ENCODE data around the gene CDK19. TPM values are rescaled to one million over a fixed set of nuclear protein-coding genes. Genes with fewer than 3 reads are reported as not detected.

CDK19 gene
- total and polyA plus RNA-seq, 10 of the 15 experiments (the other 5 are each of a cell fraction or from before 2014, with no cell fraction given): 4.6 to 21.4 (median 12.4) TPM

DNA sequence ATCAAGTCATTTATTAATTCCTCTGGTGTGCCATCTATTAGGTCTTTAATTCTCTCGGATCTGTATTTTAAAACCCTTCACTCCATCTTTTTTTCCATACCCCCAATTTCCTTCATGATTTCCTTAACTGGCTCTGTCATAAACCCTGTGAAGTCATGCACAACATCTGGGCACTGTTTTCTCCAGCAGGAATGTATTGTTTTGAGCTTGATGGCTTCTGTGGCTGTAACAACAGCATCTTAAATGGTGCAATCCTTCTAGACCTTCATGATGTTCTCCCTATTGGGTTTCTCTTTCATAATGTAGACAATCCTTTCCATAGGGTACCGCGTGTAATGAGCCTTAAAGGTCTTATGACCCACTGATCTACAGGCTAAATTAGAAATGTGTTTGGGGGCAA is 29.0 kb downstream of the CDK19 start:
- FAIRE-seq (no peak), ATAC-seq (no peak), DNase-seq (ENCODE audit: low read depth, low spot score) (no peak)
- no peak overlapping the region for H3K9ac ChIP-seq (ENCODE audit: control insufficient read depth, insufficient read depth, low read length)
- no peak overlapping the region for H3K4me2 ChIP-seq (ENCODE audit: control insufficient read depth, insufficient read depth)
- no peaks in the 10 kb centered on the region for H3K36me3 ChIP-seq (ENCODE audit: control insufficient read depth in 2 of 2, insufficient read depth in 2 of 2, low read length in 1 of 2)
- H3K4me3 ChIP-seq: no peak overlapping the region
- SMC1A ChIA-PET (ENCODE audit: uncharacterized antibody, unreplicated experiment): interaction anchor here (1.7 kb wide), 1 partner anchor 92 kb away, joined by 6 read pairs; no protein-coding TSS in a partner anchor
- BruUV-seq (replicated peaks): no TSS peak
- POLR2A ChIA-PET: interaction anchor here (0.6 kb wide), 1 partner anchor 435 kb away, joined by 5 read pairs; no protein-coding TSS in a partner anchor
- intact Hi-C loops (cut with micrococcal nuclease; ENCODE audit: unreplicated experiment) (loop anchor here (10.0 kb wide), 1 partner anchor 159 kb away; no protein-coding TSS in a partner anchor), in situ Hi-C loops (cut with MboI) (no loop called here)
- CTCF ChIA-PET: no interaction called here
- peaks cover 8% of the 10 kb centered on the region for H3K9me3 ChIP-seq (replicated peaks; ENCODE audit: control insufficient read depth, insufficient read depth, low read length)
- no peak overlapping the region for H3K27ac ChIP-seq (ENCODE audit: control insufficient read depth, insufficient read depth)
- H4K20me1 ChIP-seq (ENCODE audit: control insufficient read depth, insufficient read depth): no peaks in the 10 kb centered on the region
- H2AFZ ChIP-seq (ENCODE audit: control insufficient read depth, low read depth, low read length): no peak overlapping the region
- peaks cover 32% of the 10 kb centered on the region for H3K4me1 ChIP-seq (ENCODE audit: control insufficient read depth, insufficient read depth, low read length)
- RAD21 ChIA-PET (ENCODE audit: unreplicated experiment): no interaction called here
- no peaks in the 10 kb centered on the region; the same call in 1 of the 2 replicates for H3K79me2 ChIP-seq (ENCODE audit: control insufficient read depth, insufficient read depth, low read length)
- H3K27me3 ChIP-seq (replicated peaks in 1 of 2; ENCODE audit: control insufficient read depth in 2 of 2, insufficient read depth in 2 of 2, low read length in 1 of 2): no peaks in the 10 kb centered on the region
- 95% methylated on average over 3 of the region's 3 CpGs for WGBS (ENCODE audit: insufficient coverage, insufficient replicate concordance, low lambda C conversion rate, missing lambda C conversion rate)
- TF ChIP-seq TCF12 (IDR thresholded peaks at IDR 0.05; ENCODE audit: low read depth, low read length) (no peak), CEBPB (IDR thresholded peaks at IDR 0.05; ENCODE audit: borderline replicate concordance in 1 of 2, low read depth in 2 of 2, low read length in 2 of 2) (no peak), NFYA (IDR thresholded peaks at IDR 0.05; ENCODE audit: borderline replicate concordance, low read depth, low read length) (no peak), NFYB (IDR thresholded peaks at IDR 0.05; ENCODE audit: insufficient read depth, low read depth, low read length) (no peak), NR2C1 (IDR thresholded peaks at IDR 0.05) (no peak)
- TF ChIP-seq, protein P1, sequence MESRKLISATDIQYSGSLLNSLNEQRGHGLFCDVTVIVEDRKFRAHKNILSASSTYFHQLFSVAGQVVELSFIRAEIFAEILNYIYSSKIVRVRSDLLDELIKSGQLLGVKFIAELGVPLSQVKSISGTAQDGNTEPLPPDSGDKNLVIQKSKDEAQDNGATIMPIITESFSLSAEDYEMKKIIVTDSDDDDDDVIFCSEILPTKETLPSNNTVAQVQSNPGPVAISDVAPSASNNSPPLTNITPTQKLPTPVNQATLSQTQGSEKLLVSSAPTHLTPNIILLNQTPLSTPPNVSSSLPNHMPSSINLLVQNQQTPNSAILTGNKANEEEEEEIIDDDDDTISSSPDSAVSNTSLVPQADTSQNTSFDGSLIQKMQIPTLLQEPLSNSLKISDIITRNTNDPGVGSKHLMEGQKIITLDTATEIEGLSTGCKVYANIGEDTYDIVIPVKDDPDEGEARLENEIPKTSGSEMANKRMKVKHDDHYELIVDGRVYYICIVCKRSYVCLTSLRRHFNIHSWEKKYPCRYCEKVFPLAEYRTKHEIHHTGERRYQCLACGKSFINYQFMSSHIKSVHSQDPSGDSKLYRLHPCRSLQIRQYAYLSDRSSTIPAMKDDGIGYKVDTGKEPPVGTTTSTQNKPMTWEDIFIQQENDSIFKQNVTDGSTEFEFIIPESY (IDR thresholded peaks at IDR 0.05): no peak
- TF ChIP-seq, protein P2, sequence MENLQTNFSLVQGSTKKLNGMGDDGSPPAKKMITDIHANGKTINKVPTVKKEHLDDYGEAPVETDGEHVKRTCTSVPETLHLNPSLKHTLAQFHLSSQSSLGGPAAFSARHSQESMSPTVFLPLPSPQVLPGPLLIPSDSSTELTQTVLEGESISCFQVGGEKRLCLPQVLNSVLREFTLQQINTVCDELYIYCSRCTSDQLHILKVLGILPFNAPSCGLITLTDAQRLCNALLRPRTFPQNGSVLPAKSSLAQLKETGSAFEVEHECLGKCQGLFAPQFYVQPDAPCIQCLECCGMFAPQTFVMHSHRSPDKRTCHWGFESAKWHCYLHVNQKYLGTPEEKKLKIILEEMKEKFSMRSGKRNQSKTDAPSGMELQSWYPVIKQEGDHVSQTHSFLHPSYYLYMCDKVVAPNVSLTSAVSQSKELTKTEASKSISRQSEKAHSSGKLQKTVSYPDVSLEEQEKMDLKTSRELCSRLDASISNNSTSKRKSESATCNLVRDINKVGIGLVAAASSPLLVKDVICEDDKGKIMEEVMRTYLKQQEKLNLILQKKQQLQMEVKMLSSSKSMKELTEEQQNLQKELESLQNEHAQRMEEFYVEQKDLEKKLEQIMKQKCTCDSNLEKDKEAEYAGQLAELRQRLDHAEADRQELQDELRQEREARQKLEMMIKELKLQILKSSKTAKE (IDR thresholded peaks at IDR 0.05; ENCODE audit: low read depth, poor library complexity, severe bottlenecking): no peak
- TF ChIP-seq, protein P3, sequence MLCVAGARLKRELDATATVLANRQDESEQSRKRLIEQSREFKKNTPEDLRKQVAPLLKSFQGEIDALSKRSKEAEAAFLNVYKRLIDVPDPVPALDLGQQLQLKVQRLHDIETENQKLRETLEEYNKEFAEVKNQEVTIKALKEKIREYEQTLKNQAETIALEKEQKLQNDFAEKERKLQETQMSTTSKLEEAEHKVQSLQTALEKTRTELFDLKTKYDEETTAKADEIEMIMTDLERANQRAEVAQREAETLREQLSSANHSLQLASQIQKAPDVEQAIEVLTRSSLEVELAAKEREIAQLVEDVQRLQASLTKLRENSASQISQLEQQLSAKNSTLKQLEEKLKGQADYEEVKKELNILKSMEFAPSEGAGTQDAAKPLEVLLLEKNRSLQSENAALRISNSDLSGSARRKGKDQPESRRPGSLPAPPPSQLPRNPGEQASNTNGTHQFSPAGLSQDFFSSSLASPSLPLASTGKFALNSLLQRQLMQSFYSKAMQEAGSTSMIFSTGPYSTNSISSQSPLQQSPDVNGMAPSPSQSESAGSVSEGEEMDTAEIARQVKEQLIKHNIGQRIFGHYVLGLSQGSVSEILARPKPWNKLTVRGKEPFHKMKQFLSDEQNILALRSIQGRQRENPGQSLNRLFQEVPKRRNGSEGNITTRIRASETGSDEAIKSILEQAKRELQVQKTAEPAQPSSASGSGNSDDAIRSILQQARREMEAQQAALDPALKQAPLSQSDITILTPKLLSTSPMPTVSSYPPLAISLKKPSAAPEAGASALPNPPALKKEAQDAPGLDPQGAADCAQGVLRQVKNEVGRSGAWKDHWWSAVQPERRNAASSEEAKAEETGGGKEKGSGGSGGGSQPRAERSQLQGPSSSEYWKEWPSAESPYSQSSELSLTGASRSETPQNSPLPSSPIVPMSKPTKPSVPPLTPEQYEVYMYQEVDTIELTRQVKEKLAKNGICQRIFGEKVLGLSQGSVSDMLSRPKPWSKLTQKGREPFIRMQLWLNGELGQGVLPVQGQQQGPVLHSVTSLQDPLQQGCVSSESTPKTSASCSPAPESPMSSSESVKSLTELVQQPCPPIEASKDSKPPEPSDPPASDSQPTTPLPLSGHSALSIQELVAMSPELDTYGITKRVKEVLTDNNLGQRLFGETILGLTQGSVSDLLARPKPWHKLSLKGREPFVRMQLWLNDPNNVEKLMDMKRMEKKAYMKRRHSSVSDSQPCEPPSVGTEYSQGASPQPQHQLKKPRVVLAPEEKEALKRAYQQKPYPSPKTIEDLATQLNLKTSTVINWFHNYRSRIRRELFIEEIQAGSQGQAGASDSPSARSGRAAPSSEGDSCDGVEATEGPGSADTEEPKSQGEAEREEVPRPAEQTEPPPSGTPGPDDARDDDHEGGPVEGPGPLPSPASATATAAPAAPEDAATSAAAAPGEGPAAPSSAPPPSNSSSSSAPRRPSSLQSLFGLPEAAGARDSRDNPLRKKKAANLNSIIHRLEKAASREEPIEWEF (IDR thresholded peaks at IDR 0.05; ENCODE audit: insufficient replicate concordance, low read depth, low read length): no peak
- TF ChIP-seq, protein P4, sequence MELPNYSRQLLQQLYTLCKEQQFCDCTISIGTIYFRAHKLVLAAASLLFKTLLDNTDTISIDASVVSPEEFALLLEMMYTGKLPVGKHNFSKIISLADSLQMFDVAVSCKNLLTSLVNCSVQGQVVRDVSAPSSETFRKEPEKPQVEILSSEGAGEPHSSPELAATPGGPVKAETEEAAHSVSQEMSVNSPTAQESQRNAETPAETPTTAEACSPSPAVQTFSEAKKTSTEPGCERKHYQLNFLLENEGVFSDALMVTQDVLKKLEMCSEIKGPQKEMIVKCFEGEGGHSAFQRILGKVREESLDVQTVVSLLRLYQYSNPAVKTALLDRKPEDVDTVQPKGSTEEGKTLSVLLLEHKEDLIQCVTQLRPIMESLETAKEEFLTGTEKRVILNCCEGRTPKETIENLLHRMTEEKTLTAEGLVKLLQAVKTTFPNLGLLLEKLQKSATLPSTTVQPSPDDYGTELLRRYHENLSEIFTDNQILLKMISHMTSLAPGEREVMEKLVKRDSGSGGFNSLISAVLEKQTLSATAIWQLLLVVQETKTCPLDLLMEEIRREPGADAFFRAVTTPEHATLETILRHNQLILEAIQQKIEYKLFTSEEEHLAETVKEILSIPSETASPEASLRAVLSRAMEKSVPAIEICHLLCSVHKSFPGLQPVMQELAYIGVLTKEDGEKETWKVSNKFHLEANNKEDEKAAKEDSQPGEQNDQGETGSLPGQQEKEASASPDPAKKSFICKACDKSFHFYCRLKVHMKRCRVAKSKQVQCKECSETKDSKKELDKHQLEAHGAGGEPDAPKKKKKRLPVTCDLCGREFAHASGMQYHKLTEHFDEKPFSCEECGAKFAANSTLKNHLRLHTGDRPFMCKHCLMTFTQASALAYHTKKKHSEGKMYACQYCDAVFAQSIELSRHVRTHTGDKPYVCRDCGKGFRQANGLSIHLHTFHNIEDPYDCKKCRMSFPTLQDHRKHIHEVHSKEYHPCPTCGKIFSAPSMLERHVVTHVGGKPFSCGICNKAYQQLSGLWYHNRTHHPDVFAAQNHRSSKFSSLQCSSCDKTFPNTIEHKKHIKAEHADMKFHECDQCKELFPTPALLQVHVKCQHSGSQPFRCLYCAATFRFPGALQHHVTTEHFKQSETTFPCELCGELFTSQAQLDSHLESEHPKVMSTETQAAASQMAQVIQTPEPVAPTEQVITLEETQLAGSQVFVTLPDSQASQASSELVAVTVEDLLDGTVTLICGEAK (IDR thresholded peaks at IDR 0.05; ENCODE audit: borderline replicate concordance): no peak

All from GM12878 (cell line).